Measurements from ENCODE around the gene EML4. TPM values are rescaled to one million over a fixed set of nuclear protein-coding genes. Genes with fewer than 3 reads are reported as not detected.

Gene EML4
- total RNA-seq, 1 donor from 2014 or later: 109 TPM

DNA sequence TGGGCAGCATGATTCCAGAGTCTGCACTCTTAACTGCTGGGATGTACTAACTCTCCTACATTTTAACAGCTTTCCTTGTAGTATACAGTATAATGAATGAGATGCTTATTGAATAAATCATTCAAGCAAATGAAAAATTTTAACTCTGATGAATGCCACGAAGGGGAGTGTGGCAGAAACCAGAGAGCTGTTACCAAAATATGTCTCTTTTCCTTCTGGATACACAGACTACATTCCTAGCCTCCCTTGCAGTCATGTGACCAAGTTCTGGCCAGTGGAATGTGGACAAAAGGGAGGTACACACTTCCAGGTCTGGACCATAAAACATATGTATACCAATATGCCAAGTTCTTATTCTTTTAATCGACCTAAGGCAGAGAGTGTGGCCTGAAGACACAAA lies 1.7 kb upstream of the EML4 start:
- peaks cover 21% of the 10 kb centered on the region for H3K4me1 ChIP-seq
- H3K27me3 ChIP-seq (ENCODE audit: low read depth): no peaks in the 10 kb centered on the region
- intact Hi-C loops (cut with DNase I): no loop called here

GRCh38 chr2:42168459-42169099 lies 574 bp upstream of the EML4 start:
- intact Hi-C loops (cut with DNase I): no loop called here
- ATAC-seq (no peak), DNase-seq (peak; percentile 49)
- peak overlapping the region; percentile 70 for H3K27ac ChIP-seq
- no peaks in the 10 kb centered on the region for H3K27me3 ChIP-seq (ENCODE audit: low read depth)
- H3K36me3 ChIP-seq: no peaks in the 10 kb centered on the region
- no peaks in the 10 kb centered on the region for H3K9me3 ChIP-seq
- peaks cover 23% of the 10 kb centered on the region for H3K4me1 ChIP-seq
- peak overlapping the region; percentile 89 for H3K4me3 ChIP-seq
- no peak for TF ChIP-seq CTCF (IDR thresholded peaks at IDR 0.05)

More for the DNA sequence above, 1.7 kb upstream of the EML4 start:
- H3K9me3 ChIP-seq: no peaks in the 10 kb centered on the region
- TF ChIP-seq CTCF (IDR thresholded peaks at IDR 0.05): no peak
- H3K27ac ChIP-seq: no peak overlapping the region
- H3K36me3 ChIP-seq: no peaks in the 10 kb centered on the region
- DNase-seq (no peak), ATAC-seq (no peak)
- no peak overlapping the region for H3K4me3 ChIP-seq

DNA sequence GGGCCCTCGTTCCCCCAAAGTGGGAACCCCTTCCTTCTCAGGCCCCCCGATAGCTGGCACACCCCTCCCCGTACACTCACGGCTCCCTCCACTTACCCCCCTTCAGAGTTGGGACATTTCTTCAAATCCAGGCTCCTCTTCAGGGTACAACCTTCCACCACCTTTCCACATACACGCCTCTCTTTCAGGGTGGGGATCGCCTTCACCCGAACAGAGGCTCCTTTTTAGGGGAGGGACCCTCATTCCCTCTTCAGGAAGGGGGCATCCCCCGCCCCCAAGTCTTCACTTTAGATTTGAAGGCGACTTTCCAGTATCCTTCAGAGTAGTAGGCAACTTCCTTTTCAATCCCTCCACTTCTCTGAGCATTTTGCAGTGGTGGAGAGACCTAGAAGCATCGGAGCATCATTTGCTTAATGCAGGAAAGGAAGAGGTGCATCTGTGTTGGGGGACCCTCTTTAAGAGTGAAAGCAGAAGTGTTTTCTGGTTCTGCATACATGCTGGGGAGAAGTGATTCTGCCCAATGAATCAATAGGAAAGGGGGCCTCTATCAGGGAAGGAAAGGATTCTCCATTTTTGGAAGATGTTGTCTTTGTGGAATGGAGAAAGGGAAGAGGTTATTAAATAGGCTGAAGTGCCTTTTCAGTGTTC lies 845 bp downstream of the EML4 start:
- DNase-seq (no peak), ATAC-seq (peak; percentile 49 to 52)
- no peak for TF ChIP-seq CTCF (IDR thresholded peaks at IDR 0.05)
- Histone ChIP-seq H3K27me3 (ENCODE audit: low read depth) (no peaks in the 10 kb centered on the region), H3K36me3 (no peaks in the 10 kb centered on the region), H3K27ac (peak overlapping the region; percentile 91), H3K4me1 (peaks cover 23% of the 10 kb centered on the region), H3K4me3 (peak overlapping the region; percentile 89), H3K9me3 (no peaks in the 10 kb centered on the region)
- intact Hi-C loops (cut with DNase I): no loop called here

GRCh38 chr2:42170619-42171395 lies 1.7 kb downstream of the EML4 start:
- no peak for TF ChIP-seq CTCF (IDR thresholded peaks at IDR 0.05)
- Histone ChIP-seq H3K4me3 (peak overlapping the region; percentile 89), H3K27me3 (ENCODE audit: low read depth) (no peaks in the 10 kb centered on the region), H3K36me3 (no peaks in the 10 kb centered on the region), H3K27ac (peak overlapping the region; percentile 91), H3K9me3 (no peaks in the 10 kb centered on the region), H3K4me1 (peaks cover 23% of the 10 kb centered on the region)
- ATAC-seq (no peak), DNase-seq (no peak)
- intact Hi-C loops (cut with DNase I): no loop called here

GRCh38 chr2:42171396-42171980 lies 2.3 kb downstream of the EML4 start:
- no peak for DNase-seq
- peaks cover 23% of the 10 kb centered on the region for H3K4me1 ChIP-seq
- peak overlapping the region; percentile 89 for H3K4me3 ChIP-seq
- no peaks in the 10 kb centered on the region for H3K9me3 ChIP-seq
- no peak for ATAC-seq
- H3K36me3 ChIP-seq: no peaks in the 10 kb centered on the region
- intact Hi-C loops (cut with DNase I): no loop called here
- no peaks in the 10 kb centered on the region for H3K27me3 ChIP-seq (ENCODE audit: low read depth)
- TF ChIP-seq CTCF (IDR thresholded peaks at IDR 0.05): no peak
- peak overlapping the region; percentile 91 for H3K27ac ChIP-seq
